GM11168 (cell line): ENCODE measurements around the gene GDF10.

Experiments used
- in situ Hi-C: fragments of 300-500 bp; cut with MboI; formaldehyde crosslinking; loops from one replicate; pipeline ENCODE4 v1.12.0; 2022; ENCODE audit warnings: low sequenced_read_pairs; ENCODE audit not compliant: unreplicated experiment

Gene GDF10

GRCh38 chr10:47310090-47310505 is 10.1 kb downstream of the GDF10 start:
- in situ Hi-C loops: loop anchor here (10.0 kb wide), 1 partner anchor 255 kb away; no protein-coding TSS in a partner anchor

GRCh38 chr10:47311193-47311931 is 11.4 kb downstream of the GDF10 start:
- in situ Hi-C loops: loop anchor here (10.0 kb wide), 1 partner anchor 257 kb away; no protein-coding TSS in a partner anchor

GRCh38 chr10:47311932-47312662 is 12.1 kb downstream of the GDF10 start:
- in situ Hi-C loops: loop anchor here (10.0 kb wide), 1 partner anchor 257 kb away; no protein-coding TSS in a partner anchor

GRCh38 chr10:47312663-47312995 is 12.6 kb downstream of the GDF10 start:
- in situ Hi-C loops: loop anchor here (10.0 kb wide), 1 partner anchor 258 kb away; no protein-coding TSS in a partner anchor

DNA sequence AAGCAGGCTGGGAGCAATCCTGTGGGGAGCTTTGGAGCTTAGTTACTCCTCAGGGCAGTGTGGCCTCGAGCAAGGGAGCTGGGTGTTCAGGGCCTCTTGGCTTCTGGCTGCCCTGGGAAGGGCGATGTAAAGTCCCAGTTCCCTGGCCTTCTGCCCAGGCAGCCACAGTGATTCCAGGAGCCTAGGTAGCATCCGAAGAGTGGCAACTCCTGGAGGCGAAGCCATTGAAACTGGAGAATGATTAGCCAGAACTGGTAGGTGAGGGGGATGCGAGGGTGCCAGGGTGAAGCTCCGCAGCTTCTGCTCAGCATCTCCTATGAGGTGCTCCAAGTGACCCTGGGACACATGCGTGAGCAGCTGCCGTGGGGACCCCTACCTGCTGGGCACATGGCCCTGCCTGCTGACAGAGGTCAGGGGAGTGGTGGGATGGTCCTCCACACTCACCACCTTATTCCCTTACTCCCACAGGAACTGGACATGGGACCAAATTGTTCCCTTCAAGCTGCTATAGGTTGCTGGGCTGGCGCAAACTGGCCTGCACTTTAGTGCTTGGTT is 14.5 kb downstream of the GDF10 start:
- in situ Hi-C loops: loop anchor here (10.0 kb wide), 1 partner anchor 260 kb away; no protein-coding TSS in a partner anchor

GRCh38 chr10:47315421-47315820 is 15.4 kb downstream of the GDF10 start:
- in situ Hi-C loops: loop anchor here (10.0 kb wide), 1 partner anchor 261 kb away; no protein-coding TSS in a partner anchor

GRCh38 chr10:47316131-47316530 is 16.1 kb downstream of the GDF10 start:
- in situ Hi-C loops: loop anchor here (10.0 kb wide), 1 partner anchor 261 kb away; no protein-coding TSS in a partner anchor

DNA sequence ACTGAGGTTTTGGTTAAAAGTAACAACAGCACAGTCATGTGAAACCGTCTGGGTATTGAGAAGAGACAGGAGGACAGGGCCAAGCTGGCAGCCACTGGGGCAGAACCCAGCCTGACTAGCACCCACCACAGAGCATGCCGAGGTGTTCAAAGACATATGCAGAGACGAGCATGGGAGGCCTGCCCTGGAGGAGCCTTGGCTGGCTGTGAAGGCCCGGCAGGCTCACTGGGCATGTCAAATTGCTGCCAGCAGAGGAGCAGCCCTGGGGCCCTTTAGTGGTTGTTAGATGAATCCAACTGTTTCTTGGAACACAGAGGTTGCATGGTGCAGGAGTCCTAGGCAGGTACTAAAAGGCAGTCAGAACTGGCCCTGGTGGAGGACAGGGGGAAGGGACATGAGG is 17.3 kb downstream of the GDF10 start:
- in situ Hi-C loops: loop anchor here (10.0 kb wide), 1 partner anchor 262 kb away; no protein-coding TSS in a partner anchor

GRCh38 chr10:47318706-47319105 is 18.7 kb downstream of the GDF10 start:
- in situ Hi-C loops: loop anchor here (10.0 kb wide), 1 partner anchor 264 kb away; no protein-coding TSS in a partner anchor

DNA sequence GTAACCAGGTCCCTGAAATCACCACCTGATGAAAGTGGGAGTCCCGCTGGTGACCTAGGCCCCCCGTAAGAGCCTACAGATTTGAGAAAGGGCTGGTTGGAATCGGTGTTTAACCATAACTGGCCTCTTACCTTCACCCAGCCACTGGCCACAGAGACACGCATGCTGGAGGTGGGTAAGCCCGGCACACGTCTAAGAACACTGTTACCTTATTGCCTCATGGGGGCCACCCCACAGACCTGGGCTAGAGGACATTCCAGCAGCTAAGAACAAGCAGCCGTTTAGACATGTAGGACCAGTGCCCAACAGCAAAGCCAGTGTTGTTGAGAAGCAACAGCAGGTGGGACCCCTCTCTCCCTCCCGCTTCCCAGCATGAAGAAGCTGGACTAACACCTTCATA is 19.8 kb downstream of the GDF10 start:
- in situ Hi-C loops: loop anchor here (10.0 kb wide), 1 partner anchor 265 kb away; no protein-coding TSS in a partner anchor

DNA sequence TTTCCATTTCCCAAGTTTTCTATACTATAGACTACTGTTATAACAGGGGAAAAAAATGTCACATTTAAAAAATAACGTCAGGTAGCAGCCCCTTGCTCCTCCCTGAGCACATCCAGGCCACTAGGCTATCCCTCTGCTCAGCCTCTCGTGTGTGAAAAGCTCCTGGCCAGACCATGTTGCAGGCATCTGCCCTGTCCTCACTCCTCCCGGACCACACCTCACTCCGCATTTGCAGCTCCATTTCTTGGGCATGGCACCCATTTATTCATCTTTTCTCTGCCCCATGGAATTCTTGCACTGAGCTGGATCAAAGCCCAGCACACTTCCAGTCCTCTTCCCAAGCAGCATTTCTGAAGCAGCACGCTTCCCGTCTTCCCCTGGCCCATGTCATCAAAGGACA is 20.8 kb downstream of the GDF10 start:
- in situ Hi-C loops: no loop called here

DNA sequence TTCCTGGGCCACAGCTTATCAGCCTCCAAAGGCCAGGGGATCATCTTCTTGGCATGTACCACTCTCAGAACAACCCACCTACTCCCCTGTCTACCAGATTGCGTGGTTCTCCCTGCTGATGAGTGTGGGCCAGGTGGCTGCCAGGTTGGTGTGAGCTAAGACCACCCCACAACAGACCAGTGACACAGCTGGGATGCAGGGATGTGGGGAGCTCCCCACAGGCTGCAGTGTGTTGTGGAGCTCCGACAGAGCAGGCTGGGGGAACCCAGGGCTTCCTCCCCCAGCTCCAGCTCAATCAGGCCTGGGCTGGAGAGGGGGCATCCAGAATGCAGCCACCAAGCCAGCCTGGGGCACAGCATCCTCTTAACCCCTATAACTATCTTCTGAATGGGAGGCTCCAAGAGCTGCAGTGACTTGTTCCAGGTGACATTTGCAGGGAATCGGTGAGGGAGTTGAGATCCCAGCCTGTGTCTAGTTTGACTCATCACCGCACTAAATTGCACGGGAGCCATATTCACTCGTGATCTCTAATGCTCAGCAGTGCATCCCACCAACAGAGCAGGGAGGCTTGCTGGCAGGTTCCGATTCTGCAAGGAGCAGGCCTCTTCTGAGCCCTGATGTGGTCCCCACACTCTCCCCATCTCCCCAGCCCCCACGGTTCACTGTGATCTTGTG is 21.7 kb downstream of the GDF10 start:
- in situ Hi-C loops: no loop called here

DNA sequence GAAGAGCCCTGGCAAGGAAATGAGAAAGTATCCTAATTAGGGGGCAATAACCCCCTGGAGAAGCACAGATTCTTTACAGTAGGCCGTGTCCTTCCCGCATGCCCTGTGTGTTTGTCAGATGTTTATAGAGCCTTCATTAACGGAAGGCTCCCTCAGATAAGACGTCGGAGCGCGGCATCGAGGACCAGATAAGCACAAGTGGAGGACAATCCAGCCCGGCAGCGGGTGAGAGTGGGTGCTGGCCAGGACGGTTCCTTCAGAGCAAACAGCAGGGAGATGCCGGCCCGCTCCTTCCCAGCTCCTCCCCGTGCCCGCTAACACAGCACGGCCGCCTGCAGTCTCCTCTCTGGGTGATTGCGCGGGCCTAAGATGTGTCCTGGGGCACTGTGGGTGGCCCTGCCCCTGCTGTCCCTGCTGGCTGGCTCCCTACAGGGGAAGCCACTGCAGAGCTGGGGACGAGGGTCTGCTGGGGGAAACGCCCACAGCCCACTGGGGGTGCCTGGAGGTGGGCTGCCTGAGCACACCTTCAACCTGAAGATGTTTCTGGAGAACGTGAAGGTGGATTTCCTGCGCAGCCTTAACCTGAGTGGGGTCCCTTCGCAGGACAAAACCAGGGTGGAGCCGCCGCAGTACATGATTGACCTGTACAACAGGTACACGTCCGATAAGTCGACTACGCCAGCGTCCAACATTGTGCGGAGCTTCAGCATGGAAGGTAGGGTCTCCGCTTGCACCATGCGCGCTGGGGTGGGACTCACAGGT is 22.5 kb downstream of the GDF10 start, which contains the start of gene GDF2:
GDF2 (plus strand) TSS at position 155 of the 762 bp plus-strand sequence; CDS start at position 370, 215 bp downstream.
- in situ Hi-C loops: no loop called here

- in situ Hi-C loops: no loop called here
These were observed 23.1 kb downstream of the GDF10 start for GRCh38 chr10:47323087-47323486.

DNA sequence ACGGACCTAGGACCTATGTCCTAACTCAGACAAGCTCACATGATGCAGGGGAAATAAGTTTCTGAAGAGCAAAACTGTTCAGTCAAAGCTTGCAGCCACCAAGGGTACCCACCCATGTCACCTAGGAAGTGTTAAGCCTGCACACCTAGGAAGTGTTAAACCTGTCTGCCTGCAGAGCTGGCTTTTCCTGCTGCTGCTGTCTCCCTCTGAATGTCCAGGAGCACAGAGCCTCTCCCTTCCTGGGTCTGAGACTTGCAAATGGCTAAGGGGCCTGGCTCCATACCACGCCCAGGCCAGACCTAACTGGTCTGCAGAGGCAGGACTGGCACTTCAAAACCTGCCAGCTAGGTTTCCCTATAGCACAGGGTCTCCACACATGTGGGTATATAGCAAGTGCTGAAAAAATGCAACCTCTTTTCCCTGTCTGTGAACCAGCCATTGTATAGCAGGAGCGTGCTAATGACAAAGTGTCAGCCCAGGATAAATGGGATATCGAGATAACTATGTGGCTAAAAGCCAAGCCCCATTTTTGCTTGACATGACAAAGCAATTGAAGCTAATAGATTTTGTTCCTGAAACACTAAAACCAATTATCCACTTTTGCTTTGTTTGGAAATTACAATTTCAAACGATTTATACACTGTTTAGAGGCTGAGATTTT is 23.8 kb downstream of the GDF10 start:
- in situ Hi-C loops: no loop called here

DNA sequence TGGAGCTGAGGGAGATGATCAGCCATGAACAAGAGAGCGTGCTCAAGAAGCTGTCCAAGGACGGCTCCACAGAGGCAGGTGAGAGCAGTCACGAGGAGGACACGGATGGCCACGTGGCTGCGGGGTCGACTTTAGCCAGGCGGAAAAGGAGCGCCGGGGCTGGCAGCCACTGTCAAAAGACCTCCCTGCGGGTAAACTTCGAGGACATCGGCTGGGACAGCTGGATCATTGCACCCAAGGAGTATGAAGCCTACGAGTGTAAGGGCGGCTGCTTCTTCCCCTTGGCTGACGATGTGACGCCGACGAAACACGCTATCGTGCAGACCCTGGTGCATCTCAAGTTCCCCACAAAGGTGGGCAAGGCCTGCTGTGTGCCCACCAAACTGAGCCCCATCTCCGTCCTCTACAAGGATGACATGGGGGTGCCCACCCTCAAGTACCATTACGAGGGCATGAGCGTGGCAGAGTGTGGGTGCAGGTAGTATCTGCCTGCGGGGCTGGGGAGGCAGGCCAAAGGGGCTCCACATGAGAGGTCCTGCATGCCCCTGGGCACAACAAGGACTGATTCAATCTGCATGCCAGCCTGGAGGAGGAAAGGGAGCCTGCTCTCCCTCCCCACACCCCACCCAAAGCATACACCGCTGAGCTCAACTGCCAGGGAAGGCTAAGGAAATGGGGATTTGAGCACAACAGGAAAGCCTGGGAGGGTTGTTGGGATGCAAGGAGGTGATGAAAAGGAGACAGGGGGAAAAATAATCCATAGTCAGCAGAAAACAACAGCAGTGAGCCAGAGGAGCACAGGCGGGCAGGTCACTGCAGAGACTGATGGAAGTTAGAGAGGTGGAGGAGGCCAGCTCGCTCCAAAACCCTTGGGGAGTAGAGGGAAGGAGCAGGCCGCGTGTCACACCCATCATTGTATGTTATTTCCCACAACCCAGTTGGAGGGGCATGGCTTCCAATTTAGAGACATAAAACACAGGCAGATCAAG is 25.6 kb downstream of the GDF10 start:
- in situ Hi-C loops: no loop called here

- in situ Hi-C loops: no loop called here
These were observed 26.4 kb downstream of the GDF10 start for GRCh38 chr10:47326306-47326926.
